Measurements from ENCODE around the gene ATG13.
A peak's percentile ranks its signal among the peaks of the same experiment; 100 is the strongest.

ATG13 gene

GRCh38 chr11:46675949-46676348, 58.6 kb downstream of the ATG13 start:
- no peak for DNase-seq (ENCODE audit: low spot score)

- DNase-seq (ENCODE audit: low spot score), result no peak
These were observed 59.2 kb downstream of the ATG13 start for GRCh38 chr11:46676436-46677158.

GRCh38 chr11:46677169-46677568, 59.8 kb downstream of the ATG13 start:
- DNase-seq (ENCODE audit: low spot score), result no peak

- DNase-seq (ENCODE audit: low spot score), result no peak
These were observed 60.8 kb downstream of the ATG13 start for GRCh38 chr11:46677991-46678740.

GRCh38 chr11:46678741-46679130, 61.4 kb downstream of the ATG13 start:
- DNase-seq (ENCODE audit: low spot score), result no peak

GRCh38 chr11:46679241-46680163, 62.1 kb downstream of the ATG13 start:
- no peak for DNase-seq (ENCODE audit: low spot score)

GRCh38 chr11:46680164-46680760, 62.9 kb downstream of the ATG13 start:
- no peak for DNase-seq (ENCODE audit: low spot score)

- DNase-seq (ENCODE audit: low spot score), result no peak
These were observed 63.5 kb downstream of the ATG13 start for GRCh38 chr11:46680815-46681214.

GRCh38 chr11:46681814-46682213, 64.5 kb downstream of the ATG13 start:
- no peak for DNase-seq (ENCODE audit: low spot score)

- DNase-seq (ENCODE audit: low spot score), result no peak
These were observed 65.7 kb downstream of the ATG13 start for GRCh38 chr11:46682773-46683752.

GRCh38 chr11:46684367-46684766, 67.0 kb downstream of the ATG13 start:
- DNase-seq (ENCODE audit: low spot score), result no peak

GRCh38 chr11:46686886-46687795, 69.8 kb downstream of the ATG13 start:
- no peak for DNase-seq (ENCODE audit: low spot score)

GRCh38 chr11:46690702-46691101, 73.3 kb downstream of the ATG13 start:
- DNase-seq (ENCODE audit: low spot score), result no peak

GRCh38 chr11:46692450-46692849, 75.1 kb downstream of the ATG13 start:
- no peak for DNase-seq (ENCODE audit: low spot score)

GRCh38 chr11:46693597-46694012, 76.3 kb downstream of the ATG13 start:
- no peak for DNase-seq (ENCODE audit: low spot score)

GRCh38 chr11:46694072-46694471, 76.7 kb downstream of the ATG13 start:
- DNase-seq (ENCODE audit: low spot score), result no peak

- peak; percentile 44 for DNase-seq (ENCODE audit: low spot score)
These were observed 77.3 kb downstream of the ATG13 start for GRCh38 chr11:46694607-46695006.

- DNase-seq (ENCODE audit: low spot score), result no peak
These were observed 78.2 kb downstream of the ATG13 start for GRCh38 chr11:46695345-46696211.

GRCh38 chr11:46696212-46696558, 78.8 kb downstream of the ATG13 start:
- peak; percentile 98 for DNase-seq (ENCODE audit: low spot score)
